T1000 (cell line): ENCODE measurements around the gene PER2.
A peak's percentile ranks its signal among the peaks of the same experiment; 100 is the strongest.

ENCODE experiments used
- DNase-seq: peaks from one replicate; lab custom pipeline; 2025; ENCODE audit warnings: mixed read lengths; lab: John Stamatoyannopoulos, UW

PER2 gene

GRCh38 chr2:238267884-238268680 lies 20.3 kb downstream of the PER2 start:
- no peak for DNase-seq

GRCh38 chr2:238267341-238267710 lies 21.1 kb downstream of the PER2 start:
- DNase-seq, result no peak

GRCh38 chr2:238265605-238266004 lies 22.8 kb downstream of the PER2 start:
- no peak for DNase-seq

- no peak for DNase-seq
These were observed 24.3 kb downstream of the PER2 start for GRCh38 chr2:238264072-238264460.

- DNase-seq, result peak; percentile 76
These were observed 25.0 kb downstream of the PER2 start for GRCh38 chr2:238263204-238264071.

- no peak for DNase-seq
These were observed 25.8 kb downstream of the PER2 start for GRCh38 chr2:238262496-238263122.

- no peak for DNase-seq
These were observed 26.6 kb downstream of the PER2 start for GRCh38 chr2:238261718-238262375.

GRCh38 chr2:238260883-238261282 lies 27.5 kb downstream of the PER2 start:
- no peak for DNase-seq

GRCh38 chr2:238259061-238260020 lies 29.1 kb downstream of the PER2 start:
- no peak for DNase-seq

- no peak for DNase-seq
These were observed 30.4 kb downstream of the PER2 start for GRCh38 chr2:238257786-238258700.

- DNase-seq, result peak; percentile 25
These were observed 31.8 kb downstream of the PER2 start for GRCh38 chr2:238256594-238257104.

- no peak for DNase-seq
These were observed 32.3 kb downstream of the PER2 start for GRCh38 chr2:238256111-238256510.

GRCh38 chr2:238255636-238256035 lies 32.8 kb downstream of the PER2 start:
- DNase-seq, result no peak

GRCh38 chr2:238255151-238255551 lies 33.3 kb downstream of the PER2 start:
- DNase-seq, result no peak

- DNase-seq, result no peak
These were observed 34.2 kb downstream of the PER2 start for GRCh38 chr2:238254095-238254723.

- DNase-seq, result no peak
These were observed 35.4 kb downstream of the PER2 start for GRCh38 chr2:238252766-238253630.

- DNase-seq, result no peak
These were observed 36.4 kb downstream of the PER2 start for GRCh38 chr2:238251986-238252385.

GRCh38 chr2:238251331-238251730 lies 37.1 kb downstream of the PER2 start:
- DNase-seq, result no peak
